Stimulated activated CD8-positive, alpha-beta memory T cell treated with anti-CD3 and anti-CD28 coated beads, Interleukin-7, amount 100 ng/mL, for 48 hours (primary cell): ENCODE results near the gene ME2.
A peak's percentile ranks its signal among the peaks of the same experiment; 100 is the strongest.
"Not testable (repeated sequence)": the region's sequence is repeated elsewhere in the genome, so short reads cannot be mapped to it uniquely, and the experiment has no call there.

Experiments used
- DNase-seq, 2 donors: peaks; one replicate each; pipeline ENCODE4 v3.0.0-alpha.2; 2020; ENCODE audit warnings: low read depth in 1 of 2; ENCODE audit errors: extremely low read depth in 1 of 2

ME2 gene

GRCh38 chr18:50859793-50860555 is 18.9 kb upstream of the ME2 start:
- DNase-seq = no peak

- no peak for DNase-seq
Observed at GRCh38 chr18:50861617-50862016, 17.3 kb upstream of the ME2 start.

- DNase-seq = no peak
Observed at GRCh38 chr18:50862401-50862800, 16.5 kb upstream of the ME2 start.

GRCh38 chr18:50863840-50864375 is 15.0 kb upstream of the ME2 start:
- no peak for DNase-seq

GRCh38 chr18:50866765-50867164 is 12.2 kb upstream of the ME2 start:
- DNase-seq = no peak

- DNase-seq = no peak
Observed at GRCh38 chr18:50869150-50869549, 9.8 kb upstream of the ME2 start.

- DNase-seq = no peak
Observed at GRCh38 chr18:50870138-50870845, 8.6 kb upstream of the ME2 start.

- DNase-seq = no peak
Observed at GRCh38 chr18:50871846-50872245, 7.1 kb upstream of the ME2 start.

GRCh38 chr18:50875966-50876536 is 2.9 kb upstream of the ME2 start:
- no peak for DNase-seq

- DNase-seq = no peak
Observed at GRCh38 chr18:50877545-50878265, 1.2 kb upstream of the ME2 start.

GRCh38 chr18:50879302-50880118 is 592 bp downstream of the ME2 start:
- peak in 1 of 2 donors; percentile 28 for DNase-seq

- DNase-seq = no peak
Observed at GRCh38 chr18:50880119-50880465, 1.2 kb downstream of the ME2 start.

- not testable (repeated sequence) for DNase-seq
Observed at GRCh38 chr18:50880944-50881343, 2.0 kb downstream of the ME2 start.

GRCh38 chr18:50886929-50887328 is 8.0 kb downstream of the ME2 start:
- DNase-seq = no peak

- no peak for DNase-seq
Observed at GRCh38 chr18:50895350-50896045, 16.6 kb downstream of the ME2 start.

- DNase-seq = no peak
Observed at GRCh38 chr18:50896093-50896492, 17.2 kb downstream of the ME2 start.

GRCh38 chr18:50898919-50899318 is 20.0 kb downstream of the ME2 start:
- DNase-seq = no peak

- no peak for DNase-seq
Observed at GRCh38 chr18:50902797-50903196, 23.9 kb downstream of the ME2 start.

GRCh38 chr18:50906843-50907242 is 27.9 kb downstream of the ME2 start:
- no peak for DNase-seq

- no peak for DNase-seq
Observed at GRCh38 chr18:50909261-50909660, 30.3 kb downstream of the ME2 start.
